ENCODE results near the gene KCNQ1.

Gene KCNQ1

DNA sequence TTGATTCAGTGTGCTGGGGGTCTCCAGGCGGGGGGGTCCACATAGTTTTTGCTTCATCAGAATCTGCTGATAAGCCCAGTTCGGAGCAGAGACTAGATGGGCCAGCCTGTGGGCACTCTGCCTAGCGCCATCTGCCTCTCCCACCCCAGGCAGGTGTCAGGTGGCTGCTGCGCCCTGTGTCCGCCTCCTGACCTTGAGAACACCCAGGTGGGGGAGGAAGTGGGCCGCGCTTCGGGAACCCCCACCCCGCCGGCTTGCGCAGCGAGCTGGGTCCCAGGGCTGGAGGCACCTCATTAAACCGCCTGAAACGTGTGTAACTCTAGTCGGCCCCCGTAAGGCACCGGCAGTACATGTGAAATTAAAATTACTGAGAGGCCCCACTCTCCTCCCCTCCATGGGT, 113.6 kb downstream of the KCNQ1 start:
- no peak for DNase-seq

DNA sequence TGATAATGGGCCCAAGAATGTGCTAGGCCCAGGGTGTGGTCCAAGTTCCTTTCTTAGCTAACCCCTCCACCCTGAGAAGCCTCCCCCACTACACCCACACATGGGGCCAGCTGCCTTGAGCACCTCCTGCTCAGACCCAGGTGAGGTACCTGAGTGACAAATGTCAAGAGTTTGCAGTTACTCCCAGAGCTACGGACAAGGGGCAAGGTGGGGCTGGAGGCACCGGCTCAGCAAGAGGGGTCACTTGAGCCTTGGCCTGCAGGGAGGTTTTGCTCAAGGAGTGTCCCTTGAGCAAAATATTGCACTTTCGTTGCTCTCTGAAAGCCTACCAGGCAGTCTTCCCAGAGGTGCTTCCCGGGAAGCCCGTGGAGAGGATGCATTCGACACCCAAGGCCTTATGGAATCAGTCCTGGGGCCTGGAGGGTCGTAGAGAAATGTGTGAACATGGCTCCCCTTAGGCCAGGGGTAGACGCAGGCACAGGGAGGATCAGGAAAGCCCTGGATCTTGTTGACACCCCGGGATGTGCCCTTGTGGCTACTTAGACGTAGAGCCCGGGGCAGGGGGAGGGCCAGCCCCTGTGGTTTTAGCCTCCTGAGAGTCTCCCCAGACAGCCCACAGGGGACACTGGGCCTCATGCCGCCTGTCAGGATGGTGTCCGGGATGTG, 114.2 kb downstream of the KCNQ1 start:
- DNase-seq, result no peak

DNA sequence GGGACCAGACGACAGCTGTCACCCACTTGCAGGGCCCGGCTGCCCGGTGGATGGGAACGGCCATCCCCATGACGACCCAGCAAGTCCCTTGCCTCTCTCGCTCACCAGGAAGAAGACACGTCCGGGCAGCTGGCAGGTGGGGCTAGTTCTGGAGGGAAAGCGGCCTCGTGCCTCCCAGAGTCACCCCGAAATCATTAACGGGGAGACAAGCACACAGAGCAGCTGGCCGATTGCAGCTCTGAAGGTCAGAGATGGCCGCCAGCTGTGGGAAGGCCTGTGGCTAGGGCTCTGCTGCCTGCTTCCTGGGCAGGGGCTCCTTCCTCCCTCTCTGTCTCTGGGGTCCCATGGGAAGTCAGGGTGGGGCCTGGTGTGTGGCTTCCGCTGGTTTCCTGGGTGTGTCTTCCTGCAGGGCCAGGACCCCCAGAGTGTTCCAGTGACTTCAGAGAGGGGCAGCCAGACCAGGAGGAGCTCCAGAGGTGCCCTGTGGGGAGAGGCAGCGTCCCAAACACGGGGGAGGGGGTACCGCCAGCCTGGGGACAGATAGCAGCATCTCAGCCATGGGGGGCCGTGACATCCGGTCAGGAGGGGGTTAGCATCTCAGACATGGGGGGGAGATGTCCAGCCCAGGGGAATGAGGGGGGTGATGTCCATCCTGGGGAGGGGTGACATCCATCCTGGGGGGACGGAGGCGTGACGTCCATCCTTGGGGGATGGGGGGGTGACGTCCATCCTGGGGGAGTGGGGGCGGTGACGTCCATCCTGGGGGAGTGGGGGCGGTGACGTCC, 114.9 kb downstream of the KCNQ1 start:
- no peak for DNase-seq

DNA sequence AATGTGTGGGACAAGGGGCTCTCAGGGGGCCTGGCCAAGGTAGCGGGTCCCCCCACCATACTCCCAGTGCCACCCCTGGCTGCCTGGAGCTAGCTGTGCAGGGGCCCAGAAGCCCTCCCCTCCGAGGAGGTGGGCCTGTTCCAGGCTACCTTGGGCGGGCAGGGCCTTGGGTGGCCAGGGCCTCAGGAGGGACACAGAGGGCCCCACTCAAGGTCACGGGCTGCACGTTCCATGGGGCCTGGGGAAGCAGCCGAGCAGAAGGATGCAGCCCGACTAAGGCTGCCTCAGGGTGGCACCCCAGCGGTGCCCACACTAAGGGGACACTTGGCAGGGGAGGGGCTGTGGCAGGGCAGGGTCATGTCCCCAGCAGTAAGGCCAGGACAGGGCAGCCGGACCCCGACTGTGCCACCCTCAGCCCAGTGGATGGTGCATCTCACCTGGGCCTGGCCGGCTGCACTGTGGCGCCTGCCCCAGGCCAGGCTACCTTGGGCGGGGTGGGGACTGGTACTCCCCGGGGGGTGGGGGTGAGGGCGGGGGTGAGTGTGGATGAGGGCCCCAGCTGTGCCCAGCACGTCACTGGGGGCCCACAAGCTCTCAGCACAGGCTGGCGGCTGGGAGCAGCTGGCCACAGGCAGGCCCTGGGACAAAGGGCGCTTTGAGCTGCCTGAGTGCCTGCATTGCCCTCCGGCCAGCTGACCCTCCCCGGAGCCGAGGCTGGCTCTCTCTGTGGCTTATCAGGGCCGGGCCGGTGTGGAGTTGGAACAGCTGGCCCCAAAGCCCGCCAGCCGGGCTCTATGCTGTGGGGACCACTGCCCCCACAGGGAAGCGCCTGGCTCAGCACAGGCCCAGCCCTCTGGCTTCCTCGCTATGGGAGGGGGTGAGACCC, 117.1 kb downstream of the KCNQ1 start:
- DNase-seq, result no peak

DNA sequence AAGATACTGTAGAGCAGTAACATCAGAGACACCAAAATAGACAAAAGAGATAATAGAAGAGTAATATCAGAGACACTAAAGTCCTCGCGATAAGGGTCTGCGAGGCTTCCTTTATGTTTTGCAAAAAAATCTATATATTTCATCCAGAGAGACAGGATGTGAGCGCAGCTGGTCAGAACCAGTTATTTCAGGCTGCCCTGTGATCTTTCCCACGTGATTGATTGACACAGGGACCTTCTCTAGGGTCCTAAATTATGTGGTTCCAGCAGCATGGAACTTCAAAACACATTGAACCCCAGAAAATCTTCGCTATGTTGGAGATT, 118.0 kb downstream of the KCNQ1 start:
- no peak for DNase-seq

DNA sequence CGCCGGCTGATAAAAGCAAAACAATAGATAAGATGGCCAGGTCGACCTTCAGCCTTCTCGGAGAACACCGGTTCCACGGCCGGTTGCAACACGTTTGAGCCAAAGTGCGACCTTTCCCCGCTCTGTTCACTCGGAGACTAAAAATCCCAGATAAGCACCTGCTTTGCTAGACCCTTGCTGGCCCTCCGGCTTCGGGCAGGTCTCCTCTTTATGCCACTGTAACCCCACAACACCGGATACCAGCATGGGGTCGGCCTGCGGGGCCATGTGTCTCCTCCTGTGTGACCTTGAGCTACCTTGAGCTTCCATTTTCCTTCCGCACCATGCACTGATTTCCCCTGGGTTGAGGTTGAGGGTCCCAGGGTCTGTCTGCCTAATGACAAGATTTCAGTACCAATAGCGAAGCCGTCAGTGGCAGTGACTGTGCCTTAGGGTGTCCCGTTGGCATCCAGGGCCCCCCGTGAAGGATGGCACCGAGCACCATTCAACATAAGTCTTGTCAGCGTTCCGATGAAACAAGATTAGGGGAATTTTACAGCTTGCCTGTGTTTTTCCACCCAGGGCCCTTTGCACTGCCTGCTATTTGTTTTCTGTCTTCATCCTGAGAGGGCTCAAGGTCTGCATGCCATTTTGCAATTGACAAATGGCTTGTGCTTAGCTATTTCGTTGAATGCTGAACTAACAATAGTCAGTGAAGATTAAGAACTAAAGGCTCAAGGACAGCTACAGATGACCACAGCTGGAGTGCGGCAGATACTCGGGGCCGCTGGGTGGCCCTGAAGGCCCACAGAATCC, 118.6 kb downstream of the KCNQ1 start:
- no peak for DNase-seq

DNA sequence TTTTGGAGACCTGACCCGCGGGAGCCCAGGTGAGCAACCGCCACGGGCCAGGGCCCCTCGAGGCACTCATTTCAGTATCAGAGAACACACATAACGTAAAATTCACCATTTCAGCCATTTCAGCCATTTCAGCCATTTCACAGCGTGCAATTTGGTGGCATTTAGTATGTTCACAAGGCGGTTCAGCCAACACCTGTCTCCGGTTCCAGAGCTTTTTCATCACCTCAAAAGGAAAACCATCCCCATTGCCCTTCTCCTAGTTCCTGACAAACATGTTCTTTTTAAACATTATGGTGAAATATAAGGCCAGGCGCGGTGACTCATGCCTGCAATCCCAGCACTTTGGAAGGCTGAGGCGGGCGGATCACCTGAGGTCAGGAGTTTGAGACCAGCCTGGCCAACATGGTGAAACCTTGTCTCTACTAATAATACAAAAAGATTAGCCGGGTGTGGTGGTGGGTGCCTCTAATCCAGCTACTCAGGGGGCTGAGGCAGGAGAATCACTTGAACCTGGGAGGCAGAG, 119.3 kb downstream of the KCNQ1 start:
- no peak for DNase-seq

DNA sequence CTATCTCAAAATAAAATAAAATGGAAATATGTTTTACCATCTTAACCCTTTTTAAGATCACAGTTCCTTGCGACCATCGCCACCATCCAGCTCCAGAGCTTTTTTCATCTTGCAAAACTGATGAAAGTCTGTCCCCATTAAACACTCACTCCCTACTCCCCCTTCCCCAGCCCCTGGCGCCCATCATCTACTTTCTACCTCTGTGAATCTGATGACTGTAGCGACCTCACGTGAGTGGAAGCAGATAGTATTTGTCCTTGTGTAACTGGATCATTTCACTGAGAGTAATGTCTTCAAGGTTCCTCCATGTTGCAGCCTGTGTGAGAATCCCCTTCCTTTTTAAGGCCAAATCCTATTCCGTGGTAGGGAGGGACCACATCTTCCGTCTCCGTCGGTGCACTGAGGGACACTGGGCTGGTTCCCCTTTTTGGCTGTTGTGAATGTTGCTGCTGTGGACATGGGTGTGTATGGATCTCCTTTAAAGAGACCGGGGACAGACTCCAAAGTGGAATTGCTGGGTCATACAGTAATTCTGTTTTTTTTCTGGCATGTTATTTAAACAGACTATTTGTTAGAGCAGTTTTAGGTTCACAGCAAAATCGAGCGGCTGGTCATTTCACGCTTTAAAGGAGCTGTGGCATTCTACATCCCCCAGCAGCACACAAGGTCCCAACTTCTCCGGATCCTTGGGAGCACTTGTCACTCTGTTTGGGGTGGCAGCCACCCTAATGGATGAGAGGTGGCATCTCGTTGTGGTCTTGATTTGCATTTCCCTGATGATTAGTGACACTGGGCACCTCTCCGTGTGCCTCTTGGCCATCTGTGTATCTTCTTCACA, 120.0 kb downstream of the KCNQ1 start:
- no peak for DNase-seq

DNA sequence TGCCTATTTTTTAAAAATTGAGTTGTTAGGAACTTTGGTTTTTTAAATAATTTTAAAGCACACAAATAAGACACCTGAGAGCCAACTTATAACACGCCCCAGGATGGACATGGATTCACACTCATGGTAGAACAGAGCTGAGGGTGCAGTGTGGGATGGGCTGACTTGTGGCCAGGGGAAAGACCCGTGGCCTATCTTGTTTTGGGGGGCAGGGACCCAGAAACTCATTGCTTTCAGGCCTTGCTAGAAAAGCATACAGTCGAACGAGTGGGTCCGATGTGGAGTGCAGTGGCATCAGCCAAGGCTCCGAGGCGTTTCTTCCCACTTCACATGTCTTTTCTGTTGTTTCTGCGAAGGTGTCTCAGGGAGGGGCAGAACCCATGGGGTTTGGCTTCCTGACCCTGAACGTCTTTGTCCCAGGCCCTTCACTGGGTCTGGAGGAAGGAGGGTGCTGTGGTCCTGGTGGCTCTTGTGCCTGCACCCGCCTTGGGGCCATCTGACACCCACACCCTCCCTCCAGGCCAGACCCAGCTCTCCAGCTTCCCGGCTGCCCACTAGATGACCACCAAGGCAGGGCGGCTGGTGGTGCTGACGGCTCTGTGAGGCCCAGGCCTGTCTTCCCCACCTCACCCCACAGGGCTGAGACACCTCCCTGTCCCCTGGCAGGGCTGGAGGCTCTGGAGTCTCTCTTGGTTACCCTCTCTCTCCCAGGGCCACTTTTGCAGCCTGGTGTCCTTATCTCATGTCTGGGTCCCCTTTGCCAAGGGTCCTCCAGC, 120.8 kb downstream of the KCNQ1 start:
- DNase-seq, result no peak

DNA sequence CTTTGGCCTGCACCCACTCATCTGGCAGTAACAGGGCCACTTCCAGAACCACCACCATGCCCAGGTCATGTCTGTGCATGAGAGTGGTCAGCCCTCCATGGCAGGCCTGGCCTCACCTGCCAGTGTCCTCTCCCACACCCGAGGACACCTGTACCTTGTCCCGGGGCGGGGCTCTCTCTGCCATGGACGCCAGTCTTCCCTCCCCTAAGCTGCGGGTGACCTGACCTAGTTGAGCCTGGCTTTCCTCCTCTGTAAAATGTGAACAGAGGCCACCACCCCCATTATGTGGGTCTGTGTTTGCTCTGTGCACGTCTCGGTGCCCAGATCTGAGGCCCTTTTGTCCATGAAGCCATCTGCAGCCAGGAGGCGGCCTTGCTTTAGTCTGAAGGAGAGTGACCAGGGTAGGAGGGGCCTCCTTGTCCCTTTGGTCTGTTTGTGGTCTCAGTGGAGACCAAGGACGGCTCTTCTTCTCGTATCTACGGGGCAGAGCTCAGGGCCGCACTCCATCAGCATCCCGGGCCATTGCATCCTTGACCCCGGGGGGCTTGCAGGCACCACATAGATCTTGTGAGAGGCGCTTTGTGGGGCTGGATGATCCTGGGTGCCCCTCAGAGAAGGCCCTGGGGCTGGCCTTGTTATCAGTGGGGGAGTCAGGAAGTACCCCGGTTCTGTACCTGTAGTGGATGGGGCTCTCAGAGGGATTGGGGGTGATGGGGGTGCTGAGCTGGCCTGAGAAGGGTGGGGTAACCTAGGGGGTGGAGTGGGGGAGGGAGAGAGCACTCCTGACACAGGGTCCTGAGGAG, 121.6 kb downstream of the KCNQ1 start:
- no peak for DNase-seq

DNA sequence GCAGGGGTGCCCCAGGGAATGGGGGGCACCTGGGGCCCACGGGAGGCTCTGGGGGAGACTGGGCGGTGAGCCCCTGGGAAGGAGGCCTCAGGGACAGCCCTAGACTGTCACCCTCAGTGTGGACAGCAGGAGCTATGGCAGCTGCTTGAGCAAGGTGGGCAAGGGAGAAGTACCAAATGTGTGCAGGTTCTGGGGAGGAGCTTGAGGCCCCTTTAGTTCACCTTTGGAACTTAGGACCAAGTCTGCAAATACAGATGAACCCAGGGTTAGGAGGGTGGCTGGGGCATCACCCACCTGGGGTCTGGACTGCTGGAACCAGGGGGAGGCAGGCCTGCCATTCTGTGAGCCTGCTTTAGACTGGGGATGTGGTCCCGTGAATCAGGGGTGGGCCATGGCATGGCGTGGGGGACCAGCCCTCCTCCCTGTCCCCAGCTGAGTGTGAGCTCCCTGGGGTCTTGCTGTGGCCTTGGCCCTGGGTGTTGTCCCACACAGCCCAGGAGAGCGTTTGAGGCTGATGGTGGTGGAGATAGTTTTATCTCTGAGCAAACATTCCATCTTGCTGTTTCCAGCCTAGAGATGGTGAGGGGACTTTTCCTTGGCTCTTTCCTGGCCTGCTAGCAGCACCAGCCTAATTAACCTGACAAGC, 122.3 kb downstream of the KCNQ1 start:
- DNase-seq, result no peak

DNA sequence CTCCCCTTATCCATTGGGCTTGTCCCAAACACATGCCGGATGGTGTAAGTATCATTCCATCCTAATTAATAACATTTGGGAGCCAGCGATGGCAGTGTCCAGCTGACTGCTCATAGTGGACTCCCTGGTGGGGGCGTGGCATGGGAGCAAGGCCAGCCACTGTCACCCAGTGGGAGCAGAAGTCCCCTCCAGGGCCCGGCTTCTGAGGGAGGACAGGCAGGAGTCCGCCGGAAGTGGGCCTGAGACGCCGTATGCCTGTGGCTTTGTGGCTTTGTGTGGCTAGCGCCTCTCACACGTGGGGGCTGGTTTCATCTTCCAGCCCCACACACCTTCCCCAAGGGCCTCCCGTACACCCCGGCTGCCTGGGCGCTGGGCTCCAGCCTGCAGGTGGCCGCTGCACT, 124.5 kb downstream of the KCNQ1 start:
- DNase-seq, result no peak

DNA sequence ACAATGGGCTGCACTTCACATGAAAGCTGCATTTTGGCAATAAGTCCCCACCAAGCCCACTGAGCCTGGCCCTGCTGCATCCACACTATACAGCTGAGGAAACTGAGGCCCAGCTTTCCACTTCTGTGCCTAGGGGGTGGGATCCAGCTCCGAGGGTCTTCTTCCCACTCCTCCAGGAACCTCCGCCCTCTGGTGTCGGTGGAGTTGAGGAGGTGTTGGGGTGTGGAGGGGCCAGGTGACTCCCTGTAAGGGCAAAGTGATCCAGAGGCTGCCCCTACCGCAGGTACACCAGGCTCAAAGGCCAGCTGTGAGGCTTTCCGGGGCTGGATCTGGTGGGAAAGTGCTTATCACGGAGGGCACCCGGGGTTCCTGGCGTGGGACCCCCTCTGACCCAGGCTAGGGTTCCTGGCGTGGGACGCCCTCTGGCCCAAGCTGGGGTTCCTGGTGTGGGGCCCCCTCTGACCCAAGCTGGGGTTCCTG, 125.0 kb downstream of the KCNQ1 start:
- DNase-seq, result no peak

DNA sequence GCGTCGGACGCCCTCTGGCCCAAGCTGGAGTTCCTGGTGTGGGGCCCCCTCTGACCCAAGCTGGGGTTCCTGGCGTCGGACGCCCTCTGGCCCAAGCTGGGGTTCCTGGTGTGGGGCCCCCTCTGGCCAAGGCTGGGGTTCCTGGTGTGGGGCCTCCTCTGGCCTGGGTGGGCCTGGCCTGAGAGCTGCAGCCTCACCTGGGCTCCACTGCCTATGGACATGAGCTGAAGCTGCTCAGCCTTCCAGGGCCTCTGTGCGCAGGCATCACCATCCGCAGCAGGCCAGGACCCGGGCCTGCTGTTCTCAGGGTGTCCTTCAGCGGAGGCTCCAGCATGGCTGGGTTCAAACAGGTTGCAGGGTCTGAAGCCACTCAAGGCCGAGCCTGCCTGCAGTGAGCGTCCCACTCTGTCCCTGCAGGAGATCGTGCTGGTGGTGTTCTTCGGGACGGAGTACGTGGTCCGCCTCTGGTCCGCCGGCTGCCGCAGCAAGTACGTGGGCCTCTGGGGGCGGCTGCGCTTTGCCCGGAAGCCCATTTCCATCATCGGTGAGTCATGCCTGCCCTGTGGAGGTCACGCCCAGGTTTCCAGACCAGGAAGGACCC, 125.5 kb downstream of the KCNQ1 start:
- no peak for DNase-seq

DNA sequence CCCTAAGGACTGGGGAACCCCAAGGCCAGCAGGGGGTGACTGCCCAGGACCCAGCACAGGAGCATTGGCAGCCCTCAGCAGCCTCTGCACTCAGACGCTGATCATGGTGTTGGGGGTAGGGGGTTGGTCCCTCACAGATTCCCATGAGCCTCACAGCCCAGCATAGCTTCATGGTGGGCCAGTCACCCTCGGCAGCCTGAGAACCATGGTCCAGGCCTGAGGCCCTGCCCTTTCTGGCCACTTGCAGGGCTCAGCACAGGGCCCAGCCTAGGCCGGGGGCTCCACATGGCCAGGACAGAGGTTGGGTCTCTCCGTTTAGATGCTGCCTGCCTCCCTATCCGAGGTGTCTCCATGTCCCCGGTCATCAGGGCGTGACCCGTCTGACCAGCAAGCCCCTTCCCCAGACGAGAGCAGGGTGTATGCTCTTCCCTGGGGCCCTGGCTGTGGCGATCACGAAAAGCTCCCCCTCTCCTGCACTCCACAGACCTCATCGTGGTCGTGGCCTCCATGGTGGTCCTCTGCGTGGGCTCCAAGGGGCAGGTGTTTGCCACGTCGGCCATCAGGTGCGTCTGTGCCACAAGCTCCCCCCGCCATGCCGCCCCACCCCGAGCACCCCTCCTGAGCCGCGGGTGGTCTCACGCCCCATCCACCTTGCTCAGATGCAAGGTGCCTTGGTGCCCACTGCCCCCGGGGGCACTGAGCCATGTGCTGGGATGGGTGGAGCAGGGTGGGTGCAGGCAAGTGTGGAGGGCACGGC, 126.2 kb downstream of the KCNQ1 start:
- no peak for DNase-seq

DNA sequence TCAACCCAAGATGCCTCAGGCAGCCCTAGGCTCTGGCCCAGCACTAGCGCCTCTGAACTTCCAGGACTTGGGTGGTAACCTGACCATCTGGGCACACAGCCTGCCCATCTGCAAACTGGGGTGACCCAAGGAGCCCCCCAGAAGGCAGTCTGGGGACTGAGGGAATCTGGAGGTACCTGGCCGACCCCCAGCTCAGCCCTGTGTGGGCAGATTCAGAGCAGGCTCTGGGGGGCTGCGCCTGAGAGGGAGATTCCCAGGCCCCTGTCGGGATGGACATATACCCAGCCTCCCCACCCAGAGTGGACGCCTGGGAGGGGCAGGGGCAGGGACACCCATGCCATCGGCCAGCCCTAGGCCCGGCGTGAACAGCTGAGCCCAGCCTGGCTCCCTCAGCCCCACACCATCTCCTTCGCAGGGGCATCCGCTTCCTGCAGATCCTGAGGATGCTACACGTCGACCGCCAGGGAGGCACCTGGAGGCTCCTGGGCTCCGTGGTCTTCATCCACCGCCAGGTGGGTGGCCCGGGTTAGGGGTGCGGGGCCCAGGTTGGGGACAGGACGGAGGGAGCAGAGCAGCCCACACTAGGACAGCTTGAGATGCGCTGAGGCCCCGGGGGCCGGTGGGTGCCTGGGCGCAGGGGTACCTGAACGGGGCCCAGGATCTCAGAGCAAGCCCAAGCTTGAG, 126.9 kb downstream of the KCNQ1 start:
- DNase-seq, result no peak

DNA sequence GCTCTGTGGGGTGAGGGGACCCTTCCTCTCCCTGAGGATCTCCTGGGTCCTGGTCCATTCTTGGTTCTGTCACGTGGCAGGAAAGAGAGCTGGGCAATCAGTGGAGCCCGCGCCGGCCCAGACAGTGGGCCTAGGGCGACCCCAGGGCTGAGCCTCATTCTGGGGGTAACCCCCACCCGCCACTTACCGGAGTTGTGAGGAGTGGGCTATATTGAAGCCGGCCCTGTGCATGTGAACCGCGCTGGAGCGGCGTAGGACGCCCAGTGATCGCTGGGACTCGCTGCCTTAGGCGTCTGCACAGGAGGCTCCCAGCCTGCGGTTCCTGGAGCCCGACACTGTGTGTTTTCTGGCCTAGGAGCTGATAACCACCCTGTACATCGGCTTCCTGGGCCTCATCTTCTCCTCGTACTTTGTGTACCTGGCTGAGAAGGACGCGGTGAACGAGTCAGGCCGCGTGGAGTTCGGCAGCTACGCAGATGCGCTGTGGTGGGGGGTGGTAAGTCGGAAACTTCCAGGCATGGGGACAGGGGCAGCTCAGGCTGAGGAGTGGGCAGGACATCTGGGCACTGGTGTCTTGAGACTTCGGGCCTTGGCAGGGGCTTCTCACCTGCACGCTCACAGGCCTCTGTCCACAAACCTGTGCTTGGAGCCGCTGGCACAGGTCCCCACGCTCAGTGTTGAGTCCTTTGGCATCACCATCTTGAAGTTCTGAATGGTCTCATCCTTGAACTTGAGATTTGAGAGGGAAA, 127.9 kb downstream of the KCNQ1 start:
- DNase-seq, result no peak

Data from stimulated activated CD4-positive, alpha-beta T cell treated with anti-CD3 and anti-CD28 coated beads, Interleukin-4, amount 100 ng/mL, for 4 hours (primary cell).